Thyroid gland (tissue), 4 donors: ENCODE measurements around the gene DOCK1.

Experiments used
- POLR2A ChIP-seq, 2 donors: fragments of 450-650 bp; IDR thresholded peaks; one replicate each; pipeline ENCODE4 v1.6.1; 2017; ENCODE audit warnings: antibody characterized with exemption in 2 of 2, mild to moderate bottlenecking in 2 of 2, moderate library complexity in 1 of 2
- TF ChIP-seq, protein P1 (sequence below), 6 experiments: fragments of 200-600 bp in 3 of 6; fragments of 450-650 bp in 3 of 6; sonication (generic) in 3 of 6; IDR thresholded peaks; one replicate each; pipeline ENCODE4 v1.5.1; 2016 to 2019; ENCODE audit warnings: antibody characterized with exemption in 6 of 6, mild to moderate bottlenecking in 2 of 6, inconsistent platforms in 1 of 6, moderate library complexity in 1 of 6

DNA sequence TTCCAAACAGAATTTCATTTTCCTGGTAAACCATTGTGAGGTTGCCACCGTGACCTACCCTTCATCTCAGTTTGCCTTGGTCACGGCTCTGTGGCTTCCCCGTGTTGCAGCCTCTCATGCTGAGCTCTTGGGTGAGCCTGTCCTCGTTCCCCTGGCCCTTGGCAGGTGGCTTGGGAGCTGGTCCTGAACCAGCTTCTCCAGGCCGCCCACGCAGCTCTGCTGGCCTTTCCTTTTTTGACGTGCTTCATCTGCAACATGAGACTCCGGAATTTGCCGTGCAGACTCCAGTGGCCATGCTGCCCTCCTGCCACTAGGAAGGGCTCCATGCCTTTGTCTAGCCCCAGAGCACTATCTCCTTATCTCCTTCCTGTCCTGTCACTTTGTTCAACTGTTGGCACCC is 550.9 kb downstream of the DOCK1 start:
- no peak for TF ChIP-seq POLR2A (IDR thresholded peaks at IDR 0.05)
- TF ChIP-seq, protein P1, sequence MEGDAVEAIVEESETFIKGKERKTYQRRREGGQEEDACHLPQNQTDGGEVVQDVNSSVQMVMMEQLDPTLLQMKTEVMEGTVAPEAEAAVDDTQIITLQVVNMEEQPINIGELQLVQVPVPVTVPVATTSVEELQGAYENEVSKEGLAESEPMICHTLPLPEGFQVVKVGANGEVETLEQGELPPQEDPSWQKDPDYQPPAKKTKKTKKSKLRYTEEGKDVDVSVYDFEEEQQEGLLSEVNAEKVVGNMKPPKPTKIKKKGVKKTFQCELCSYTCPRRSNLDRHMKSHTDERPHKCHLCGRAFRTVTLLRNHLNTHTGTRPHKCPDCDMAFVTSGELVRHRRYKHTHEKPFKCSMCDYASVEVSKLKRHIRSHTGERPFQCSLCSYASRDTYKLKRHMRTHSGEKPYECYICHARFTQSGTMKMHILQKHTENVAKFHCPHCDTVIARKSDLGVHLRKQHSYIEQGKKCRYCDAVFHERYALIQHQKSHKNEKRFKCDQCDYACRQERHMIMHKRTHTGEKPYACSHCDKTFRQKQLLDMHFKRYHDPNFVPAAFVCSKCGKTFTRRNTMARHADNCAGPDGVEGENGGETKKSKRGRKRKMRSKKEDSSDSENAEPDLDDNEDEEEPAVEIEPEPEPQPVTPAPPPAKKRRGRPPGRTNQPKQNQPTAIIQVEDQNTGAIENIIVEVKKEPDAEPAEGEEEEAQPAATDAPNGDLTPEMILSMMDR (IDR thresholded peaks at IDR 0.05) = no peak
